GM21825 (cell line): ENCODE measurements around the gene TRPM3.

Source experiments
- ATAC-seq: cut with Tn5 transposase; IDR thresholded peaks from one replicate; pipeline ENCODE4 v1.9.1; 2021; ENCODE audit warnings: mild to moderate bottlenecking, moderate library complexity; ENCODE audit not compliant: unreplicated experiment

The TRPM3 gene

GRCh38 chr9:71121275-71122021, at the start of gene TRPM3:
Gene TRPM3 (minus strand): TSS chr9:71121621. CDS start chr9:71121354, 267 bp downstream.
- ATAC-seq = no peak

- ATAC-seq = no peak
Observed at GRCh38 chr9:71168418-71168817, 47.0 kb upstream of the TRPM3 start.

GRCh38 chr9:71162126-71162525, 40.7 kb upstream of the TRPM3 start:
- no peak for ATAC-seq

GRCh38 chr9:71157731-71158130, 36.3 kb upstream of the TRPM3 start:
- no peak for ATAC-seq

GRCh38 chr9:71147368-71147767, 25.9 kb upstream of the TRPM3 start:
- no peak for ATAC-seq

GRCh38 chr9:71146511-71146910, 25.1 kb upstream of the TRPM3 start:
- no peak for ATAC-seq

- no peak for ATAC-seq
Observed at GRCh38 chr9:71145179-71145578, 23.8 kb upstream of the TRPM3 start.

- no peak for ATAC-seq
Observed at GRCh38 chr9:71144495-71144894, 23.1 kb upstream of the TRPM3 start.

GRCh38 chr9:71136696-71137095, 15.3 kb upstream of the TRPM3 start:
- ATAC-seq = no peak

- ATAC-seq = no peak
Observed at GRCh38 chr9:71131145-71131544, 9.7 kb upstream of the TRPM3 start.

- ATAC-seq = no peak
Observed at GRCh38 chr9:71130521-71130920, 9.1 kb upstream of the TRPM3 start.

GRCh38 chr9:71128796-71129195, 7.4 kb upstream of the TRPM3 start:
- no peak for ATAC-seq

GRCh38 chr9:71127301-71127700, 5.9 kb upstream of the TRPM3 start:
- no peak for ATAC-seq

GRCh38 chr9:71122421-71122820, 1.0 kb upstream of the TRPM3 start:
- ATAC-seq = no peak

GRCh38 chr9:71122022-71122275, 528 bp upstream of the TRPM3 start:
- no peak for ATAC-seq

- no peak for ATAC-seq
Observed at GRCh38 chr9:71120501-71121247, 747 bp downstream of the TRPM3 start.

- ATAC-seq = no peak
Observed at GRCh38 chr9:71119746-71120145, 1.7 kb downstream of the TRPM3 start.

- no peak for ATAC-seq
Observed at GRCh38 chr9:71118324-71118723, 3.1 kb downstream of the TRPM3 start.

- no peak for ATAC-seq
Observed at GRCh38 chr9:71115448-71115975, 5.9 kb downstream of the TRPM3 start.

GRCh38 chr9:71112866-71113265, 8.6 kb downstream of the TRPM3 start:
- no peak for ATAC-seq

GRCh38 chr9:71108937-71109336, 12.5 kb downstream of the TRPM3 start:
- no peak for ATAC-seq

GRCh38 chr9:71106992-71107391, 14.4 kb downstream of the TRPM3 start:
- ATAC-seq = no peak
